Right atrium auricular region (tissue), 2 donors: Measurements from ENCODE around the gene OLFM3. TPM values are rescaled to one million over a fixed set of nuclear protein-coding genes. Genes with fewer than 3 reads are reported as not detected.

Experiments used
- DNase-seq: peaks from one replicate; pipeline ENCODE4 v3.0.0-alpha.2; 2019; ENCODE audit warnings: low spot score
- H3K27ac ChIP-seq, 2 donors: fragments of 200-600 bp; sonication (generic); 1 replicate in 1 of 2; 2 replicates in 1 of 2; pipeline ENCODE4 v1.5.1; 2016 to 2019
- H3K27me3 ChIP-seq, 2 donors: fragments of 200-600 bp; sonication (generic); one replicate each; pipeline versions ENCODE4 v1.5.1 to v1.6.0; 2017 to 2019
- H3K36me3 ChIP-seq: fragments of 200-600 bp; sonication (generic); one replicate; pipeline ENCODE4 v1.5.1; 2016
- H3K4me1 ChIP-seq, 2 donors: fragments of 200-600 bp; sonication (generic); one replicate each; pipeline versions ENCODE4 v1.5.1 to v1.6.0; 2017 to 2019
- H3K4me3 ChIP-seq, 2 donors: fragments of 200-600 bp; sonication (generic); 1 replicate in 1 of 2; 2 replicates in 1 of 2; pipeline ENCODE4 v1.5.1; 2017 to 2019; ENCODE audit warnings: mild to moderate bottlenecking in 1 of 2, moderate library complexity in 1 of 2
- H3K9me3 ChIP-seq, 2 donors: fragments of 200-600 bp; sonication (generic); one replicate each; pipeline ENCODE4 v1.5.1; 2019
- total RNA-seq, 2 donors: library from RNA; depleted of rRNA; stranded (reverse); fragments of >200 nt; gene quantifications; one replicate each; pipeline ENCODE4 v1.1.0, GENCODE V29; 2016
- TF ChIP-seq, protein P1 (sequence below), 2 donors: fragments of 200-600 bp; sonication (generic); IDR thresholded peaks; one replicate each; pipeline ENCODE4 v1.5.1; 2019; ENCODE audit warnings: antibody characterized with exemption in 2 of 2

The OLFM3 gene
- total RNA-seq, 2 donors from 2014 or later: not detected

DNA sequence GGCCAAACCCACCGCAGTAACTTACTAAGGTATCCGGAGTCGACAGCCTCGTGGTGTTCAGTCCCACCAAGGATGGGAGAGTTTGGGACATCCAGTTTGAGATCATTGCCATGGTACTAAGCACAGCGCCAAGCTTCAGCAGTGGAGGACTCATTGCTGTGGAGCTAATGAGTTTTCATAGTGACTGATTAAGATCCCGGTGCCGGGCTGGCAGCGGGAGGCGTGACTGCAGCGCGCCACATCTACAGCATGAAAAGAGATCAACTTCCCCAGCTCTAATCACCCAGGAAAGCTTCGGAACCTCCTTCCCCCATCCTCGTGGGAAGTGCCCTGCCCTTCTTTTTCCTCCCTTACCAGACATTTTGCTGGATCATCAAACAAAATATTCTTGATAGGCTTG, 149.9 kb downstream of the OLFM3 start:
- no peak for DNase-seq
- Histone ChIP-seq H3K36me3 (no peaks in the 10 kb centered on the region), H3K4me1 (no peaks in the 10 kb centered on the region), H3K27me3 (no peaks in the 10 kb centered on the region), H3K27ac (no peak overlapping the region), H3K4me3 (no peak overlapping the region), H3K9me3 (no peaks in the 10 kb centered on the region)
- TF ChIP-seq, protein P1, sequence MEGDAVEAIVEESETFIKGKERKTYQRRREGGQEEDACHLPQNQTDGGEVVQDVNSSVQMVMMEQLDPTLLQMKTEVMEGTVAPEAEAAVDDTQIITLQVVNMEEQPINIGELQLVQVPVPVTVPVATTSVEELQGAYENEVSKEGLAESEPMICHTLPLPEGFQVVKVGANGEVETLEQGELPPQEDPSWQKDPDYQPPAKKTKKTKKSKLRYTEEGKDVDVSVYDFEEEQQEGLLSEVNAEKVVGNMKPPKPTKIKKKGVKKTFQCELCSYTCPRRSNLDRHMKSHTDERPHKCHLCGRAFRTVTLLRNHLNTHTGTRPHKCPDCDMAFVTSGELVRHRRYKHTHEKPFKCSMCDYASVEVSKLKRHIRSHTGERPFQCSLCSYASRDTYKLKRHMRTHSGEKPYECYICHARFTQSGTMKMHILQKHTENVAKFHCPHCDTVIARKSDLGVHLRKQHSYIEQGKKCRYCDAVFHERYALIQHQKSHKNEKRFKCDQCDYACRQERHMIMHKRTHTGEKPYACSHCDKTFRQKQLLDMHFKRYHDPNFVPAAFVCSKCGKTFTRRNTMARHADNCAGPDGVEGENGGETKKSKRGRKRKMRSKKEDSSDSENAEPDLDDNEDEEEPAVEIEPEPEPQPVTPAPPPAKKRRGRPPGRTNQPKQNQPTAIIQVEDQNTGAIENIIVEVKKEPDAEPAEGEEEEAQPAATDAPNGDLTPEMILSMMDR (IDR thresholded peaks at IDR 0.05): no peak

DNA sequence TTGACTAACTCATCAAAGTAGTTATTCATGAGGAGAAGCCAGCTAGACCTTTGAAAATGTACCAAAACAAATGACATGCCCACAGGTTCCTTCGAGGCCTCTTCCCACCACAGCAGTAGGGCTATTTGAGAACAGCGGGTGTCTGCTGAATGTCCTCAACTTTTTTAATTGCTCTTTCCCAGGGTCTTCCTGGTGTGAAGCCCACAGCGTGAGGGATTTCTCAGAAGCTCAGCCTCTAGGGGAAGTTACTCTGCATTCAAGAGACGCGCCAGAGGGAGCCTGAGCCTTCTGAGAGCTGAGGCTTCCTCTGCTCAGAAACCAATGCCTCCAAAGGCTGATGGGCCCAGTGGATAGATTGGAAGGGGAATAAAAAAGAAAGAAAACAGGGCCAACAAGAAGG, 153.6 kb downstream of the OLFM3 start:
- Histone ChIP-seq H3K27me3 (no peaks in the 10 kb centered on the region), H3K27ac (no peak overlapping the region), H3K4me3 (no peak overlapping the region), H3K4me1 (no peaks in the 10 kb centered on the region), H3K36me3 (no peaks in the 10 kb centered on the region), H3K9me3 (no peaks in the 10 kb centered on the region)
- TF ChIP-seq, protein P1 (IDR thresholded peaks at IDR 0.05): no peak
- no peak for DNase-seq

DNA sequence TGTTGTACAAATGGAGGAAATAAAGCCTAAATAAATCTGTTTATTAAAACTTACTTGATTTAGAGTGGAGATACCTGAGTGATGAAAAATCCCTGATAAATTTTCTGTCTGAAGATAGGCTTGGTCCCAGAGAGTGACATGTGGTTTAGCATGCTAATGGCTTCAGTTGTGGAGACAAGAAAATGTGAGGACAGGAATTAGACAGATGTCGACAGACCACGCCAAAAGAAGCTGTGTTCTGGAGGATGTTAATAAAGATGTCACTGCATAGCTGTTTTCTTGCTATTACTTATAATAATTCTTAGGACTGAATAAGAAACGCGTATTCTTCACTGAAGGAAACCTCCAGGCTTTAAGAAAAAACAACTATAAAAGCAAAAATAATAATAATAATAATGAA, 154.9 kb downstream of the OLFM3 start:
- H3K4me1 ChIP-seq: no peaks in the 10 kb centered on the region

DNA sequence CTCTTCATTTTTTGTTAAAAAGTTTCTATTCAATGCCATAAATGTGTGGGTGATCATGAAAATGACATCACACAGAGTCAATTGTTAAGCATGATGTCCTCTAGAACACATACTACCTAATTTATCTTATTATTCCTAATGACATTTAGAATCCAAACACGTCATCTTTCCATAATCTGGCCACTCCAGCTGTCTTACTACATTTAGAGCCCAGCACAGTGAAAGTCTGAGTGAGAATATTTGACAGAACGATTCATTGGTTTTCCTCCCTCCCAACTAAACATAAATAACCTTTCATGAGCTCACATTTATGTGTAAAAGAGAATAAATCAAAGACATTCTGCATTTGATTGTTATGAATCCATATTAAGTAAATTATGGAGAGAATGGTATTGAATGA, 160.7 kb downstream of the OLFM3 start:
- TF ChIP-seq, protein P1 (IDR thresholded peaks at IDR 0.05): no peak
- no peaks in the 10 kb centered on the region for H3K36me3 ChIP-seq
- H3K27me3 ChIP-seq: no peaks in the 10 kb centered on the region
- H3K9me3 ChIP-seq: no peaks in the 10 kb centered on the region
- H3K27ac ChIP-seq: no peak overlapping the region
- no peak for DNase-seq
- no peaks in the 10 kb centered on the region for H3K4me1 ChIP-seq
- H3K4me3 ChIP-seq: no peak overlapping the region

More for the DNA sequence above, 154.9 kb downstream of the OLFM3 start:
- no peak for DNase-seq
- H3K27ac ChIP-seq: no peak overlapping the region
- no peaks in the 10 kb centered on the region for H3K27me3 ChIP-seq
- H3K4me3 ChIP-seq: no peak overlapping the region
- TF ChIP-seq, protein P1 (IDR thresholded peaks at IDR 0.05): no peak
- H3K36me3 ChIP-seq: no peaks in the 10 kb centered on the region
- H3K9me3 ChIP-seq: no peaks in the 10 kb centered on the region

DNA sequence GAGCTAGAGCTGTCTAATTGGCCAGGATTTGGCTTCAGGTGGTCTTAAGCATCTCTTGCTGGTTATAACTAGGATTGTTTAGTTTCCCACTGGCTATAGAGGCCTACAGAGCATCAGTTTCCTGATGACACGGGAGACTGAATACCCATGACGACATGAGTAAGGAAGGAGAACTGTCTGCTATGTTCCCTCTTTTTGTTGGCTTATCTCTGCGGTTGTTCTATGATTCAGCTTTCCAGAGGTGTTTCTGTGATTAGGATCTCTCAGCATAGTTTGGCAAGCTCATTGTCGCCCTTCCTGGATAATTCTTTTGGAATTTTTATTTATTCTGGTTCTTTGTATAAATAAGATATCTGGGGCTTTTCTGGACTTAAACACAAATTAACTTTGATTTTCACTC, 163.4 kb downstream of the OLFM3 start:
- no peaks in the 10 kb centered on the region for H3K36me3 ChIP-seq
- DNase-seq: no peak
- H3K27ac ChIP-seq: no peak overlapping the region
- no peak overlapping the region for H3K4me3 ChIP-seq
- TF ChIP-seq, protein P1 (IDR thresholded peaks at IDR 0.05): no peak
- no peaks in the 10 kb centered on the region for H3K9me3 ChIP-seq
- no peaks in the 10 kb centered on the region for H3K27me3 ChIP-seq
- no peaks in the 10 kb centered on the region for H3K4me1 ChIP-seq

DNA sequence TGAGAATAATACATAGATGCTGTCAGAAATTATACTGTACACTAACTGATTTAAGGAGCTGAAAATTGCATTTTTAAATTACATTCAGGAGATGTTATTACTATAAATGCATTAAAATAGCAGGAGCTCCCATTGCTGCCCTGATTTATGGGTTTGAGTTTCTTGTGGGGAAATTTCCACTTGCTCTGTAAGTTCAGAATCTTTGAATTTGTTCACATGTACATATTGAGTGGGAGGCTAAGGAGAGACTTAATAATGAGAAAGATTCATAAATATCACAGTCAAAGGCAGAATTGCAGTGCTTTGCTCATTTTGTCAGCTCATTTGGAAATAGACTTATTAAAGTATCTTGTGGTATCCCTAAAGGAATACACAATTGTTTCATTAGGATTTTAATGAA, 170.3 kb downstream of the OLFM3 start:
- Histone ChIP-seq H3K27me3 (no peaks in the 10 kb centered on the region), H3K9me3 (no peaks in the 10 kb centered on the region)

More for the DNA sequence above, 170.3 kb downstream of the OLFM3 start:
- Histone ChIP-seq H3K27ac (no peak overlapping the region), H3K4me3 (no peak overlapping the region), H3K36me3 (no peaks in the 10 kb centered on the region), H3K4me1 (no peaks in the 10 kb centered on the region)
- no peak for DNase-seq
- TF ChIP-seq, protein P1 (IDR thresholded peaks at IDR 0.05): no peak
